ENCODE results near the gene GCN1.

Gene GCN1

GRCh38 chr12:120190985-120191480 is 3.5 kb downstream of the GCN1 start:
- DNase-seq, result no peak

DNA sequence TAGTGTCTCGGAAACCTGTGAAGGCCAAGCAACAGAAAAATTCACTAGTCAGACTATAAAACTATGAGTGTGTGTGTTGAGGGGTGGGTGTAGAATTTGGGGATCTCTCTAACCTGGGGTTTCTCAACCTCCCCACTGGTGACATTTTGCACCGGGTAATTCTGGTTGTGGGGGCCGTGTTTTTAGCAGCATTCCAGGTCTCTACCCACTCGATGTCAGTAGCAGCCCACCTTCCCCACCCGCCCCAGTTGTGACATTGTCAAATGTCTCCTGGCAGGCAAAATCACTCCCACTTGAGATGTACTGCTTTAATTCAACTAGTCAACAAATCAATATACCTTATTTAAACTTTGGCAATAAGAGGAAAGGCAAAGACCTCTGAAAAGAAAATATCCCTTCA is 4.1 kb downstream of the GCN1 start:
- peak in 11 of 56 donors; percentile 4 to 51 (median 20) for DNase-seq

DNA sequence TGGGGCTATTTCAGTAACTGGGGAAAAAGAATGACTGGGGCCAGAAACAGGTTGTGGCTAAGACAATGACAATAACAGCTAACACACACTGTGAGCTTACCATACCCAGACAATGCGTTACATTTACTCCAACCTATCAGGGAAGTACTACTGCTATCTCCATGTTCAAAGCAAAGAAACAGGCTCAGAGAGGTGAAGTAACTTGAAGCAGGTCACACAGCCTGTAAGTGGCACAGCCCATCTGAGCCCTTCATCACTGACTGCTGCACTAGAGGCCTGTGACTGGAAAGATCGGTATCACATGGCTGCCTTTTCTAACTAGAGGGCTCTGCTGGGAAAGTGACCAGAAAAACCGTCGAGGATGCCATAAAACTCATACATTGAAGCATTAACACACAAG is 7.9 kb downstream of the GCN1 start:
- DNase-seq, result no peak

DNA sequence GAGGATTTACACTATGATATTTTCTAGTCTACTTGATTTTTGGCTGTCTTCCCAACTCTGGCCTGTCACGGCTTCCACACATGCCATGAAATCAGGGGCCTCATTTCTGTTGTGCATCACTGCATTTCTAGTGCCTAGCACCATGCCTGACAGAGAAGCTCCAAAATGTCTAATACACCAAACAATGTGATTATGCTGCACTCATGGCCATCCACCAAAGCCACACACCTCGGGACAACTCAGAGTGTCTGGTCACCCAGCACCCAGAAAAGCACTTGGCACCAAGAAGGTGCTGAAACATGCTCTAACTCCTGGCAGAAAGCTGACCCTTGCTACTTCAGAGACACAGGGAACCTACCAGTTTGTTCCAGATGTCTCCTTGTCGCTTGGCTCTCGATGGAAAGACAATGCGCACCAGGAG is 11.3 kb downstream of the GCN1 start:
- DNase-seq, result no peak

DNA sequence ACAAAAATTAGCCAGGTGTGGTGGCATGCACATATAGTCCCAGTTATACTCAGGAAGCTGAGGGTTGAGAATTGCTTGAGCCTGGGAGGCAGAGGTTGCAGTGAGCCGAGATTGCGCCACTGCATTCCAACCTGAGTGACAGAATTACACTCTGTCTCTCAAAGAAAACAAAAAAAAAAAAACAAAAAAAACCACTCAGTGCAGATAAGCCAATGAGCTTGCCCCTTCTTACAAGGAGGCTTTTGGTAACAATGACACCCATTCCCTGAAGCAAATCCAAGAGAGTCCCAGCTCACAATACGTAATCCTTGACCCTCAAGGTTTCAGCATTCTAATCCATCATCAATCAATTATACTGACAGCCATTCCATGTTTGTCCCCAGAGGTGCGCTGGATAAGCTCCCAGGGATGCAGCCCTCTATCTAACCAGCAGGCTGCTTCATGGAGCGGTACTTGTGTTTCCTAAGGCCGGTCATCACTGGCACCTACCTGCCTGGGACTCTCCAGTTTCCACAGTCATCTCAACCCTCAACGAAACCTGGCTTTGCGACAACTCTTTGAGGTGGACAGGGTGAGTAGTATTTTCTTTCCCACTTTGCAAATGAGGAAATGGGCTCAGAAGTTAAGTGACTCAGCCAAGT is 12.4 kb downstream of the GCN1 start:
- no peak for DNase-seq

- DNase-seq, result no peak
These were observed 13.5 kb downstream of the GCN1 start for GRCh38 chr12:120180975-120181374.

GRCh38 chr12:120175537-120175936 is 19.0 kb downstream of the GCN1 start:
- DNase-seq, result no peak

DNA sequence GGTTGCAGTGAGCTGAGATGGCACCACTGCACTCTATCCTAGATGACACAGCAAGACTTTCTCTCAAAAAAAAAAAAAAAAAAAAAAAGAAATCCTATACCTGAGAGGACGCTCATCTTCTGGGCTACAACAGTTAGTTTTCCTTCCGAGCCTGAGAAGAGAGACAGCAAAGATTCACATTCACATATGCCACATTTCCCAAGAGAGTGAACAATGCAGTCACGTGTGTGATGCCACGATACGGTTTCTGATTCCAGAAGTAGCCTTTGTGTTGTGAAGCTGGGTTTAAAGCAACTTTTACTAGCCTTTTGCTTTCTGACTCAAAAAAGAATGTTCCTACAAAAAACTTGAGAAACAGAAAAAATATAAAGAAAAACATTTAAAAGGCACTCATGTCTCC is 19.5 kb downstream of the GCN1 start:
- DNase-seq, result no peak

DNA sequence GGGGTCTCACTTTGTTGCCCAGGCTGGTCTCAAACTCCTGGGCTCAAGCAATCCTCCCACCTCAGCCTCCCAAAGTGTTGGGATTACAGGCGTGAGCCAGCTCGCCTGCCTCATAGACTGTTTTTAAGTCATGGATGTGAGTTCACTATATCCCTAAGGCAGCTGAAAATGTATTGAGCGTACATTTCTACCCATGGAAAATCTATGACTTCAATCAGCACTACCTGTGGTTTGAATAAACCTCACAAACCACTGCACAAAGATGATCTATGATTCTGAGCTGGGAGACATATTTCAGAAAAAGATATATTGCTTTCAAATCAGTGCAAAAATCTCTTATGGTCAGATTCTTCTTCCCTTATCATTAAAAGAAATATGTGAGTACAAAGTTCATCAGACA is 22.5 kb downstream of the GCN1 start:
- no peak for DNase-seq

DNA sequence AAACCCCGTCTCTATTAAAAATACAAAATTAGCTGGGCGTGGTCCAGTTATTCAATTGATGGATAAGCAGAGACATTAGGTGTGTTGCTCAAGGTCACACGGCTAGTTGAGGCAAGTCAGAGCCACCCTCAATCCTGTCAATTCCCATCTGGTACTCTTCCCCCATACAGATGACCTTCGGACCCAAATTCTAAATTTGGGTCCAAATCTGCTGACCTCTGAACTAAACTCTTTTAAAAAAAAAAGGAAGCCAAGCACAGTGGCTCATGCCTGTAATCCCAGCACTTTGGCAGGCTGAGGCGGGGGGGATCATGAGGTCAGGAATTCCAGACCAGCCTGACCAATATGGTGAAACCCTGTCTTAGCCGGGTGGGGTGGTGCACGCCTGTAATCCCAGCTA is 23.9 kb downstream of the GCN1 start:
- DNase-seq, result no peak

DNA sequence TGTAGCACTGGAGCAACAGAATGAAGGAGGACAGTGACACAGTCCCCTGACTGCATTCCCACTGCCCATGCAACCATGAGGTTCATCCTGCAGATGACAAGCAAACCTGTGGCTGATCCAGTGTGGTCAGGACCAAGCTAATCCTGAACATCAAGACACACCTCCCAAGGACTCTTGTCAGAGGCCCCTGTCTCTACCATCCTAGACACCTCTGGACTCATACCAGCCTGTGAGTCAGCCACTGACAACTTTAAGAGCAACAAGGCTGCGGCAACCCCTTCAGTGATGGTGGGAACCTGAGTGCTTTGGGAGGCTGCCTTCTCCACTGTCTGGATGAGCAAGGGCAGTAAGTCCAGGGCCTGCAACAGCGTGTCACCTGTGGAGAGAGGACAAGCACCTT is 24.6 kb downstream of the GCN1 start:
- no peak for DNase-seq

DNA sequence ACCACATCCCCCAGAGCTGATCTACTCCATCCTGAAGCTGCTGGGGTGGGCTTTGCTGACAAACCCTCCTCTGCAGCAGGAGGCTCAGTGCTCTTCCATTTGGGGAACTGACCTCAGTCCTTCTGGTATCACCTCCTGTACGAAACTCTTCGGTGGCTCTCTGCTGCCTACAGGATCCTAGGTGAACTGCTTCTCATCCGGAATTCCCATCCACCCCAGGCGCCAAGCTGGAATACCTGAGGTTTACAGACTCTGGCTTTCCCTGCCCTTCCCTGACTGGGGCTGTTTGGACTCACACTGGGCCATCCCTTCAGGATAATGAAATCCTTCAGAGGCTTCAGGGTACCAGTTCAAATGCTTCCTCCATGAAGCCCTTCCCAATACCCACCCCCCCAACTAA is 26.2 kb downstream of the GCN1 start:
- no peak for DNase-seq

DNA sequence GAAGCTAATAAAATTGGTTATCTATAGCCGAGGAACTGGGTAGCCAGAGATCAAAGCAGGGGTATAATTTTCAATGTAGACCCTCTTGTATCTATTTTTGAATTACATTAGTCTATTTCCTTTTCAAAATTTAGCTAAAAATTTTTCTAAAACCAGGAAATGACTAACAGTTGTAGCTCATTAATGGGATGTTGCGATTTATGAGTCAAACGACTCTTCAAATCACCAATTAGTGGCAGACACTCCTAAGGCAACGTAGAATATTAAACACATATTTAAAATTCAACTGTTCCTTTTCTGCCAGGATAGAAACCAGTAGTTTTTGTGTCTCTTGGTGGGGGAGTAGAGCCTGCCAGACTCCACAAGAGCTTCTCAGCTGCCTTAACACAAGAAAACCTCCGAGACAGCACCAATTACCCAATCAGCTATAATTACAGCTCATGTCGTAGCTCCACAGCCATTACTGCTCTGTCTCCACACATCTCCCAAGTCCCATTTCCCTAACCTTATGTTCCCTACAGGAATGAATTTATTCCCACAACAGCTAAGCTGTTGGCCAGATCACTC is 26.9 kb downstream of the GCN1 start:
- peak in 20 of 56 donors; percentile 0 to 70 (median 18) for DNase-seq

GRCh38 chr12:120164293-120164692 is 30.2 kb downstream of the GCN1 start:
- no peak for DNase-seq

GRCh38 chr12:120162763-120163162 is 31.8 kb downstream of the GCN1 start:
- no peak for DNase-seq

DNA sequence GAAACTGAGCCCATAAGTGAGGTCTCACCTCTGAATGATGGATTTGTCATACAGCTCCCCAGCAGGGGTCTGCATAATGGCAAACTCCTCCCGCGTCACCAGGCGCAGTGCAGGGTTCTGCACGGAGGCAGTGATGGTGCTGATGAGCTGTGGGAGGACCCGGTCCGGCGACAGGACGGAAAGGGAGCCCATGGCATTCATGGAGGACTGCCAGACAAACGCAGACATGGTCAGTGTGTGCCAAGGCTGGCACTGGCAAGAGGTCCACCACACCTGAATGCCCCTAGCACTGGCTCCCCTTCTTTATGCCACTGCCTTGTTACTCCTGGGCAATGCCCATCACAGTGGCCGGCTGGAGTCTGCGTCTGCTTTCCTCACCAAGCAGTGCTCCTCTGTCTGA is 32.7 kb downstream of the GCN1 start:
- DNase-seq, result no peak

DNA sequence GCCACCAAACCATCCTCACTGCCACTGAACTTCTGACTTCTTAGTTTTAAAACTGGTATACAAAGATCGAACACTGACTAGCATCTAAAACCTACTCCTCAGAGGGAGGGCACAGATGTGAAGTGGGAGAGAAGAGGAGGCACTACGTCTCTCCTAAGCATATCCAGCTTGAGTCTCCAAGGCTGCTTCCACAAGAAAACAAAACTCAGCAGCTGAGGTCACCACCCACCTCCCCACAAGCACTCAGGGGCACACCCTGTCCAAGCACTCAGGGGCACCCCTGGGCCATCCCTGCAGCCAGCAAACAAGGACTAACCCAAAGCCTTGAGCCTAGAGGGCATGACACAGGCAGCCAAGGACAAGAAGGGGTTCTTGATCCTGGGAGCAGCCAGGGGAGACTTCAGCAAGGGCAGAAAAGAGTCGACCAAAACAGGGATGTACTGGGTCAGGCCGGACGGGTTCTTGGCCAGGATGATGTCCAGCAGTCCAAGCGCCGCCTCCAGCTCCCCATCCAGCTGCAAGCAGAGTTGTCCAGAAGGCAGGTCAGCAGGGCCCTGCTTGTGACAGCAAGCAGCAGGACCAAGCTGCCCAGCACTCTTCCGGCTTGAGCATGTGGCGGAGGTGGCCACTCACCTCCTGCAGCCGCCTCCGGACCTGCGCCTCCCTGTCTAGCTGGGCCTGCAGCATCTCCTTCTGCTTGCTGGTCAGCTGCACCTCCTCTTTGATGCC is 34.8 kb downstream of the GCN1 start:
- no peak for DNase-seq

DNA sequence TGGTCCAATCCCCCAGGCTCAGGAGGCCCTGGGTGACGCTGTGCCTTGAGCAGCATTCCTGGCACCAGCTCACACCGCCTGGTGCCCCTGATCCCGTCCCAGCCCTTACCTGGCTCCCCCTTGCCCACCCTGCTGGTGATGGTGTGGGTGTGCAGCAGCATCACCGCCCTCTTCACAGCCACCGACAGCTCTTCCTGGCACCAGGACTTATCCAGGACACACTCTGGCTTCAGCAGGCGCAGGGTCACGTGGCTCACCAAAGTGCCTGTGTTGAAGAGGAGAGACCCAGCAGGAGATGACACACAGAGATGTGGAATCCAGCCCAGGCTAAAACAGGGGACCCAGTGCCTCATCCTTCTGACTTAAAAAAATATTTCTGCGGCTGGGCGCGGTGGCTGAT is 36.2 kb downstream of the GCN1 start:
- no peak for DNase-seq

- DNase-seq, result no peak
These were observed 36.8 kb downstream of the GCN1 start for GRCh38 chr12:120157678-120158077.

GRCh38 chr12:120156315-120157259 is 37.9 kb downstream of the GCN1 start:
- DNase-seq, result no peak

DNA sequence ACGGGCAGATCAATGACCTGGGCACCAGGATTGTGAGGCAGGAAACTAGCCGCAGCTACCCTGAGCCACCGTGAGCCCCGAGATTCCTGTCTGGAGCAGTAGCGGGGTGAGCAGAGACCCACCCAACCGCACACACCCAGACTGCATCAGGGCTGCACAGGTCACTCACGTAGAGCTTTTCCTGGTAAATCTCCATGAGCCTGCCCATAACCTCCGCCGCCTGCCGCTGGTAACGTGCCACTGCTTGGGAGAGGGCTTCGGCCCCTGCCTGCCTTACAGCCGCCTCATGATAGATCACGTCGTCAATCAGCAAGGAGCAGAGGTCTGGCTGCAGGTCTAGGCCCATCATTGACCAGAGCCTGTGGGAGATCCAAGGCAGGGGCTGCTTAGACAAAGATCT is 39.4 kb downstream of the GCN1 start:
- no peak for DNase-seq
